Peyer's patch (tissue), 4 donors: Measurements from ENCODE around the gene CD8B2.
"Not testable (repeated sequence)": the region's sequence is repeated elsewhere in the genome, so short reads cannot be mapped to it uniquely, and the experiment has no call there.

Source experiments
- POLR2A ChIP-seq, 2 donors: fragments of 450-650 bp; IDR thresholded peaks; one replicate each; pipeline ENCODE4 v1.5.1; 2017; ENCODE audit warnings: antibody characterized with exemption in 2 of 2, mild to moderate bottlenecking in 2 of 2, moderate library complexity in 2 of 2
- TF ChIP-seq, protein P1 (sequence below), 6 experiments: fragments of 450-650 bp in 4 of 6; fragments of 200-600 bp in 2 of 6; sonication (generic) in 1 of 6; IDR thresholded peaks; one replicate each; pipeline ENCODE4 v1.5.1; 2017 to 2019; ENCODE audit warnings: antibody characterized with exemption in 6 of 6, mild to moderate bottlenecking in 3 of 6, moderate library complexity in 1 of 6

DNA sequence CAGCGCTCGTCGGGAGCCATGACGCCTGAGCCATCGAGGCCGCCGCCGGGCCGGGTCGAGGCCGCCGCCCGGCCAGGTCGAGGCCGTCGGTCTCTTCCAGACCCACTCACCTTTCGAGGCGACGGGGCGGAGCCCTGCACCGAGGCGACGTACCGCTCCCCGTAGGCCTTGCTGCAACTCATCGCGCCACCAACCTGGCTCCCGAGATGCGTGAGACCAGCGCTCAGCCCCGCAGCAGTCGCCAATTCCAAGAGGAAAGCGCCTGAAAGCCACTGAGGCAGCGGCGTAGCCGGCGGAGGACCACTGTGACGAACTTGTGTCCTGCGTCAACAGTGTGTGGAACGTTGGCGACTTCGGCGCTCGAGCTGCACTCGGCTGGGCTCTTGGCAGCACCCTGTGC is 19.1 kb upstream of the CD8B2 start, which contains the start of gene RGPD3:
- TF ChIP-seq, protein P1, sequence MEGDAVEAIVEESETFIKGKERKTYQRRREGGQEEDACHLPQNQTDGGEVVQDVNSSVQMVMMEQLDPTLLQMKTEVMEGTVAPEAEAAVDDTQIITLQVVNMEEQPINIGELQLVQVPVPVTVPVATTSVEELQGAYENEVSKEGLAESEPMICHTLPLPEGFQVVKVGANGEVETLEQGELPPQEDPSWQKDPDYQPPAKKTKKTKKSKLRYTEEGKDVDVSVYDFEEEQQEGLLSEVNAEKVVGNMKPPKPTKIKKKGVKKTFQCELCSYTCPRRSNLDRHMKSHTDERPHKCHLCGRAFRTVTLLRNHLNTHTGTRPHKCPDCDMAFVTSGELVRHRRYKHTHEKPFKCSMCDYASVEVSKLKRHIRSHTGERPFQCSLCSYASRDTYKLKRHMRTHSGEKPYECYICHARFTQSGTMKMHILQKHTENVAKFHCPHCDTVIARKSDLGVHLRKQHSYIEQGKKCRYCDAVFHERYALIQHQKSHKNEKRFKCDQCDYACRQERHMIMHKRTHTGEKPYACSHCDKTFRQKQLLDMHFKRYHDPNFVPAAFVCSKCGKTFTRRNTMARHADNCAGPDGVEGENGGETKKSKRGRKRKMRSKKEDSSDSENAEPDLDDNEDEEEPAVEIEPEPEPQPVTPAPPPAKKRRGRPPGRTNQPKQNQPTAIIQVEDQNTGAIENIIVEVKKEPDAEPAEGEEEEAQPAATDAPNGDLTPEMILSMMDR (IDR thresholded peaks at IDR 0.05) = not testable (repeated sequence)
- TF ChIP-seq POLR2A (IDR thresholded peaks at IDR 0.05) = not testable (repeated sequence)
